ENCODE measurements around the gene ZNF84. TPM values are rescaled to one million over a fixed set of nuclear protein-coding genes. Genes with fewer than 3 reads are reported as not detected.

ZNF84 gene
- 10 to 100 TPM in 1 of 2 donors, 1 to 10 TPM in 1; 9.5 to 15.6 TPM for total RNA-seq
- 1 to 10 TPM; 3.2 to 4.8 TPM for polyA plus RNA-seq

DNA sequence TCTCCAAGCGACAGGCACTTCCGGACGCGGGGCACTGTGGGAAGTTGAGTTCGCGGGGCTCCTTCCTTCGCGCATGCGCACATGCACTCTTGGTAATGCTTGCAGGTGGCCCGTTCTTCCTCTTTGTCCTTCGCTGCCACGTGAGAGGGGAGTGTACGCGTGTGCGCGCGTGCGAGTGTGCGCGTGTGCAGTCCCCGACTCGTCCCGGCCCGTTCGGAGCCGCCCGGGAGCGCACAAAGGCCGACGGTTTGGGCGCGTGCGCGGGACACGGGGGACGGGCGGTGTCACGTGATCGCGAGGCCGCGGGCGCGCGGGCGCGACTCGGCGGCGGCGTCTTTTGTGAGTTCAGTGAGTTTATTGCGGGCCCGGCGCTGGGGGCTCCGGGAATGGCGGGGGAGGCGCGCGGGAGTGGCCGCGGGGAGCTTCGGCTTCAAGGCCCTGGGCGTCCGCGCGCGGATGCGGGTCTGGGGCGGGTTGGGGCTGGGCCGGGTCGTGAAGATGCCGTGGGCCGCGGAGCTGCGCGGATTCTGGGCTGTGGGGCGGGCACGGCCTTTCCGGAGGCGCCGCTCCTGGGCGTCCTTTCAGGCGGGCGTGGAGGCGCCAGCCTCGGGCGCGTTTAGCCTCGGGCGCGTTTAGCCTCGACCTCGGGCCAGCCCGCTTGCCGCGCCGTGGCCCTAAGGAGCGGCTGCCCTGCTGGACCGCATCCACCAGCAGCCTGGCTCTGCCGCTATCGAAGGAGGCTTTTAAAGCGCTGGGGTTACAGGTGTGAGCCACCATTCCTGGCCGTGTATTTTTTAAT lies at the start of gene ZNF84:
Gene ZNF84, plus strand, starts transcription at position 303 of the 799 bp plus-strand sequence. CDS start 3,959 bp downstream, outside the sequence.
- peaks cover 3 to 31% (median 19%) of the 10 kb centered on the region in 4 donors for H3K36me3 ChIP-seq (ENCODE audit: control insufficient read depth in 4 of 4, insufficient read depth in 3 of 4, low read depth in 1 of 4, low read length in 3 of 4)
- peak; percentile 94 for DNase-seq (ENCODE audit: low spot score)
- TF ChIP-seq ATF3 (IDR thresholded peaks at IDR 0.05) (no peak), REST (IDR thresholded peaks at IDR 0.05) (peak; percentile 15), TAF1 (conservative IDR thresholded peaks at IDR 0.05) (no peak), RXRA (IDR thresholded peaks at IDR 0.05) (peak in 1 of 2 donors; percentile 29), FOXA1 (IDR thresholded peaks at IDR 0.05) (no peak), SP1 (IDR thresholded peaks at IDR 0.05) (no peak), EGR1 (IDR thresholded peaks at IDR 0.05; ENCODE audit: low read depth in 2 of 2) (no peak), YY1 (IDR thresholded peaks at IDR 0.05) (no peak), NR2F2 (IDR thresholded peaks at IDR 0.05) (no peak), GABPA (IDR thresholded peaks at IDR 0.05 in 1 of 2, conservative IDR thresholded peaks at IDR 0.05 in 1 of 2) (peak; percentile 60 to 92), HNF4G (IDR thresholded peaks at IDR 0.05) (no peak), MAX (IDR thresholded peaks at IDR 0.05) (peak; percentile 69)
- TF ChIP-seq, protein P1, sequence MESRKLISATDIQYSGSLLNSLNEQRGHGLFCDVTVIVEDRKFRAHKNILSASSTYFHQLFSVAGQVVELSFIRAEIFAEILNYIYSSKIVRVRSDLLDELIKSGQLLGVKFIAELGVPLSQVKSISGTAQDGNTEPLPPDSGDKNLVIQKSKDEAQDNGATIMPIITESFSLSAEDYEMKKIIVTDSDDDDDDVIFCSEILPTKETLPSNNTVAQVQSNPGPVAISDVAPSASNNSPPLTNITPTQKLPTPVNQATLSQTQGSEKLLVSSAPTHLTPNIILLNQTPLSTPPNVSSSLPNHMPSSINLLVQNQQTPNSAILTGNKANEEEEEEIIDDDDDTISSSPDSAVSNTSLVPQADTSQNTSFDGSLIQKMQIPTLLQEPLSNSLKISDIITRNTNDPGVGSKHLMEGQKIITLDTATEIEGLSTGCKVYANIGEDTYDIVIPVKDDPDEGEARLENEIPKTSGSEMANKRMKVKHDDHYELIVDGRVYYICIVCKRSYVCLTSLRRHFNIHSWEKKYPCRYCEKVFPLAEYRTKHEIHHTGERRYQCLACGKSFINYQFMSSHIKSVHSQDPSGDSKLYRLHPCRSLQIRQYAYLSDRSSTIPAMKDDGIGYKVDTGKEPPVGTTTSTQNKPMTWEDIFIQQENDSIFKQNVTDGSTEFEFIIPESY (IDR thresholded peaks at IDR 0.05): peak; percentile 65
- peaks cover 0 to 5% (median 4%) of the 10 kb centered on the region in 4 donors for H3K4me1 ChIP-seq (ENCODE audit: control insufficient read depth in 4 of 4, insufficient read depth in 4 of 4, low read length in 3 of 4)
- H3K4me3 ChIP-seq (ENCODE audit: low read depth in 1 of 3, low read length in 3 of 3): peak within 1 kb of the TSS; percentile 74 to 97 (median 88)
- H3K9me3 ChIP-seq (ENCODE audit: control insufficient read depth in 4 of 4, low read length in 3 of 4): peaks cover 26 to 67% (median 39%) of the 10 kb centered on the region in 4 donors
- no peaks in the 10 kb centered on the region for H3K27me3 ChIP-seq (ENCODE audit: control insufficient read depth in 4 of 4, insufficient read depth in 4 of 4, low read length in 3 of 4)
- H3K27ac ChIP-seq (ENCODE audit: low read depth in 1 of 2, low read length in 2 of 2): peak within 1 kb of the TSS; percentile 93
- H3K9ac ChIP-seq (ENCODE audit: low read depth in 1 of 2, low read length in 2 of 2): peak within 1 kb of the TSS in 1 of 2 donors; percentile 77
- WGBS: under 1% methylated on average over 103 of the region's 103 CpGs

- H3K27ac ChIP-seq (ENCODE audit: low read depth in 1 of 2, low read length in 2 of 2): no peak overlapping the region
- H3K4me1 ChIP-seq (ENCODE audit: control insufficient read depth in 4 of 4, insufficient read depth in 4 of 4, low read length in 3 of 4): no peaks in the 10 kb centered on the region
- peak overlapping the region in 1 of 3 donors; percentile 43 for H3K4me3 ChIP-seq (ENCODE audit: low read depth in 1 of 3, low read length in 3 of 3)
- TF ChIP-seq NR2F2 (IDR thresholded peaks at IDR 0.05) (no peak), TAF1 (conservative IDR thresholded peaks at IDR 0.05) (no peak), ATF3 (IDR thresholded peaks at IDR 0.05) (no peak), GABPA (IDR thresholded peaks at IDR 0.05 in 1 of 2, conservative IDR thresholded peaks at IDR 0.05 in 1 of 2) (no peak), CTCF (IDR thresholded peaks at IDR 0.05; ENCODE audit: low read depth, low read length, missing input control) (no peak), REST (IDR thresholded peaks at IDR 0.05) (no peak), JUND (IDR thresholded peaks at IDR 0.05) (no peak), HNF4A (conservative IDR thresholded peaks at IDR 0.05) (no peak), RAD21 (IDR thresholded peaks at IDR 0.05) (no peak), MAX (IDR thresholded peaks at IDR 0.05) (no peak), YY1 (IDR thresholded peaks at IDR 0.05) (no peak)
- H3K36me3 ChIP-seq (ENCODE audit: control insufficient read depth in 4 of 4, insufficient read depth in 3 of 4, low read depth in 1 of 4, low read length in 3 of 4): peaks cover 0 to 22% (median 19%) of the 10 kb centered on the region in 4 donors
- no peak for DNase-seq (ENCODE audit: low spot score)
- no peaks in the 10 kb centered on the region for H3K27me3 ChIP-seq (ENCODE audit: control insufficient read depth in 4 of 4, insufficient read depth in 4 of 4, low read length in 3 of 4)
- WGBS: 51% methylated on average over 1 of the region's 1 CpG
- peaks cover 40 to 78% (median 56%) of the 10 kb centered on the region in 4 donors for H3K9me3 ChIP-seq (ENCODE audit: control insufficient read depth in 4 of 4, low read length in 3 of 4)
- H3K9ac ChIP-seq (ENCODE audit: low read depth in 1 of 2, low read length in 2 of 2): no peak overlapping the region
These were observed 38.6 kb upstream of the ZNF84 start for GRCh38 chr12:132998741-132999140.

All from liver (tissue), 9 donors.